Adrenal gland (tissue), 12 donors: ENCODE measurements around the gene COQ4. TPM values are rescaled to one million over a fixed set of nuclear protein-coding genes. Genes with fewer than 3 reads are reported as not detected.

Experiments used
- DNase-seq, 7 donors: peaks; one replicate each; pipeline ENCODE4 v3.0.0-alpha.2; 2019 to 2020
- H3K27ac ChIP-seq, 5 donors: fragments of 200-600 bp; sonication (generic) in 4 of 5; 1 replicate in 3 of 5; 2 replicates in 2 of 5; pipeline versions ENCODE4 v1.5.1 to v1.8.0; 2016 to 2020; ENCODE audit warnings: mild to moderate bottlenecking in 1 of 5
- H3K27me3 ChIP-seq: fragments of 200-600 bp; 2 replicates; pipeline ENCODE4 v1.8.0; 2021
- H3K36me3 ChIP-seq, 2 donors: fragments of 200-600 bp; replicated peaks in 1 of 2; 1 replicate in 1 of 2; 2 replicates in 1 of 2; pipeline versions ENCODE4 v1.5.1 to v1.8.0; 2018 to 2022
- H3K4me1 ChIP-seq, 2 donors: fragments of 200-600 bp; replicated peaks in 1 of 2; 1 replicate in 1 of 2; 2 replicates in 1 of 2; pipeline versions ENCODE4 v1.5.1 to v1.8.0; 2018 to 2021
- H3K4me3 ChIP-seq, 4 donors: fragments of 200-600 bp; sonication (generic) in 3 of 4; one replicate each; pipeline ENCODE4 v1.5.1; 2016 to 2018
- H3K9me3 ChIP-seq, 3 donors: fragments of 200-600 bp; sonication (generic) in 1 of 3; replicated peaks in 1 of 3; 1 replicate in 2 of 3; 2 replicates in 1 of 3; pipeline versions ENCODE4 v1.5.1 to v1.8.0; 2016 to 2021
- CTCF ChIP-seq, 6 experiments: fragments of 450-650 bp in 4 of 6; fragments of 200-600 bp in 2 of 6; sonication (generic) in 1 of 6; IDR thresholded peaks; 1 replicate in 5 of 6; 2 replicates in 1 of 6; pipeline versions ENCODE4 v1.5.1 to v1.8.0; 2016 to 2021; ENCODE audit warnings: antibody characterized with exemption in 6 of 6, mild to moderate bottlenecking in 2 of 6, moderate library complexity in 1 of 6
- POLR2A ChIP-seq, 2 donors: fragments of 450-650 bp; IDR thresholded peaks; one replicate each; pipeline ENCODE4 v1.6.1; 2017; ENCODE audit warnings: antibody characterized with exemption in 2 of 2, mild to moderate bottlenecking in 2 of 2, moderate library complexity in 1 of 2
- WGBS, 4 donors: extraction: QIAGEN DNeasy Blood & Tissue Kit in 2 of 4; methylation state at CpG; one replicate each; pipeline versions ENCODE4 v1.1.5 to v1.1.7; 2013 to 2017; 5-methylcytosine and 5-hydroxymethylcytosine counted together
- intact Hi-C, 2 donors: fragments of 100-400 bp; cut with DNase I; formaldehyde crosslinking; loops; one replicate each; pipeline versions ENCODE4 v1.14.1 to v1.15.0; 2022 to 2023
- polyA plus RNA-seq, 3 donors: library from polyadenylated mRNA; stranded (reverse); fragments of 200-250 nt in 2 of 3; fragments of 350-450 nt in 1 of 3; fragmentation: Illumina TruSeq in 1 of 3; extraction: RNeasy Lipid Tissue Mini Kit (QIAGEN cat#74804) in 1 of 3; gene quantifications; one replicate each; pipeline ENCODE4 v1.2.3, GENCODE V29; 2013 to 2014
- total RNA-seq, 9 donors: library from RNA; depleted of rRNA in 4 of 9; stranded (reverse); fragments of >200 nt in 4 of 9; fragments of 120-200 nt in 1 of 9; fragmentation: NEBNext Ultra II Directional in 1 of 9; extraction: Animal tissue kit (Norgen Biotek cat#: 25700) in 1 of 9; gene quantifications; one replicate each; pipeline versions ENCODE4 v1.1.0 to v1.2.4, GENCODE V29; 2013 to 2023
- donor health status: healthy with polysubstance abuse.
- donor health status: Bipolar disorder and iron deficiency.
- donor health status: DM: yes; HTN: yes; CAD: no.
- donor health status: DM: no; HTN: no; CAD: no.
- donor health status: DM: no; HTN: no; CAD: no.
- donor health status: DM: yes; HTN: yes; CAD: no.

COQ4 gene
- total and polyA plus RNA-seq, 12 donors = 35.8 to 111 (median 71.0) TPM

GRCh38 chr9:128349772-128350171 is 27.1 kb downstream of the COQ4 start:
- Histone ChIP-seq H3K4me3 (no peak overlapping the region), H3K9me3 (no peaks in the 10 kb centered on the region), H3K36me3 (peaks cover 0 to 49% of the 10 kb centered on the region in 2 donors), H3K27ac (no peak overlapping the region), H3K4me1 (no peaks in the 10 kb centered on the region), H3K27me3 (no peaks in the 10 kb centered on the region)
- no peak for TF ChIP-seq CTCF (IDR thresholded peaks at IDR 0.05)
- TF ChIP-seq POLR2A (IDR thresholded peaks at IDR 0.05) = no peak
- WGBS, 4 donors = 94 to 97% (median 96%) methylated on average over 5 to 6 of the region's 6 CpGs
- no peak for DNase-seq
- intact Hi-C loops = loop anchor here in 1 of 2 donors (10.0 kb wide), 1 partner anchor 55 kb away; no protein-coding TSS in a partner anchor

- no peak for DNase-seq
- Histone ChIP-seq H3K27ac (no peak overlapping the region), H3K4me3 (no peak overlapping the region), H3K4me1 (no peaks in the 10 kb centered on the region), H3K36me3 (peaks cover 0 to 21% of the 10 kb centered on the region in 2 donors), H3K27me3 (no peaks in the 10 kb centered on the region), H3K9me3 (no peaks in the 10 kb centered on the region)
- intact Hi-C loops = no loop called here
- WGBS, 4 donors = 90 to 98% (median 95%) methylated on average over 5 to 19 of the region's 19 CpGs
- TF ChIP-seq CTCF (IDR thresholded peaks at IDR 0.05) = no peak
- TF ChIP-seq POLR2A (IDR thresholded peaks at IDR 0.05) = no peak
Observed at GRCh38 chr9:128355451-128355850, 32.8 kb downstream of the COQ4 start.

- no peaks in the 10 kb centered on the region for H3K27me3 ChIP-seq
- peaks cover 4 to 12% of the 10 kb centered on the region in 2 donors for H3K4me1 ChIP-seq
- H3K27ac ChIP-seq = no peak overlapping the region
- TF ChIP-seq CTCF (IDR thresholded peaks at IDR 0.05) (no peak), POLR2A (IDR thresholded peaks at IDR 0.05) (no peak)
- no peak for DNase-seq
- H3K9me3 ChIP-seq = no peaks in the 10 kb centered on the region
- no peak overlapping the region for H3K4me3 ChIP-seq
- WGBS, 4 donors = 71 to 75% (median 73%) methylated on average over 8 of the region's 8 CpGs
- H3K36me3 ChIP-seq = peaks cover 0 to 13% of the 10 kb centered on the region in 2 donors
- intact Hi-C loops = no loop called here
Observed at GRCh38 chr9:128358090-128358489, 35.5 kb downstream of the COQ4 start.

GRCh38 chr9:128358861-128359260 is 36.2 kb downstream of the COQ4 start:
- H3K36me3 ChIP-seq = peaks cover 0 to 13% of the 10 kb centered on the region in 2 donors
- H3K27me3 ChIP-seq = no peaks in the 10 kb centered on the region
- no peaks in the 10 kb centered on the region for H3K9me3 ChIP-seq
- intact Hi-C loops = no loop called here
- 86 to 100% (median 89%) methylated on average over 3 to 4 of the region's 4 CpGs for WGBS, 4 donors
- no peak for DNase-seq
- H3K27ac ChIP-seq = no peak overlapping the region
- no peak overlapping the region for H3K4me3 ChIP-seq
- H3K4me1 ChIP-seq = peaks cover 4 to 12% of the 10 kb centered on the region in 2 donors
- TF ChIP-seq CTCF (IDR thresholded peaks at IDR 0.05) (no peak), POLR2A (IDR thresholded peaks at IDR 0.05) (no peak)
